NT2/D1 (cell line): ENCODE results near the gene RFTN1.
A peak's percentile ranks its signal among the peaks of the same experiment; 100 is the strongest.
"Not testable (repeated sequence)": the region's sequence is repeated elsewhere in the genome, so short reads cannot be mapped to it uniquely, and the experiment has no call there.

Source experiments
- DNase-seq: peaks from one replicate; pipeline ENCODE4 v3.0.0-alpha.2; 2011; ENCODE audit warnings: low read depth, low spot score
- H3K27me3 ChIP-seq: 2 replicates; pipeline ENCODE4 v1.6.0; 2011; ENCODE audit warnings: mild to moderate bottlenecking; ENCODE audit not compliant: insufficient read length, insufficient read depth
- H3K36me3 ChIP-seq: 2 replicates; pipeline ENCODE4 v1.6.1; 2011; ENCODE audit warnings: mild to moderate bottlenecking, low read length, mixed read lengths; ENCODE audit not compliant: insufficient read depth, insufficient read length
- H3K4me1 ChIP-seq: 2 replicates; pipeline ENCODE4 v1.5.1; 2011; ENCODE audit not compliant: insufficient read depth, insufficient read length
- H3K4me3 ChIP-seq: 2 replicates; pipeline ENCODE4 v1.5.1; 2011; ENCODE audit warnings: low read depth; ENCODE audit not compliant: insufficient read length
- H3K9ac ChIP-seq: 2 replicates; pipeline ENCODE4 v1.6.0; 2011; ENCODE audit warnings: low read depth; ENCODE audit not compliant: insufficient read length
- H3K9me3 ChIP-seq: 2 replicates; pipeline ENCODE4 v1.5.1; 2011; ENCODE audit warnings: mild to moderate bottlenecking, low read length; ENCODE audit not compliant: insufficient read depth
- SUZ12 ChIP-seq: IDR thresholded peaks from 2 replicates; pipeline ENCODE4 v1.6.1; 2011; ENCODE audit not compliant: insufficient read length, insufficient read depth; ENCODE audit errors: extremely low read depth
- YY1 ChIP-seq: IDR thresholded peaks from 2 replicates; pipeline ENCODE4 v1.6.1; 2011; ENCODE audit not compliant: insufficient read length, insufficient read depth
- ZNF274 ChIP-seq: IDR thresholded peaks from 2 replicates; pipeline ENCODE4 v1.6.1; 2011; ENCODE audit warnings: mild to moderate bottlenecking, low read depth, low read length

The RFTN1 gene

GRCh38 chr3:16498130-16498890 is 15.2 kb downstream of the RFTN1 start:
- Histone ChIP-seq H3K36me3 (no peaks in the 10 kb centered on the region), H3K9ac (no peak overlapping the region), H3K4me1 (peaks cover 3% of the 10 kb centered on the region), H3K27me3 (no peaks in the 10 kb centered on the region), H3K9me3 (peaks cover 15% of the 10 kb centered on the region; the same call in 1 of the 2 replicates), H3K4me3 (no peak overlapping the region)
- DNase-seq, result peak; percentile 49
- TF ChIP-seq SUZ12 (no peak), YY1 (no peak), ZNF274 (no peak)

- H3K4me3 ChIP-seq, result no peak overlapping the region
- no peak for DNase-seq
- peaks cover 22% of the 10 kb centered on the region; the same call in 1 of the 2 replicates for H3K9me3 ChIP-seq
- peaks cover 3% of the 10 kb centered on the region for H3K36me3 ChIP-seq
- H3K4me1 ChIP-seq, result peaks cover 3% of the 10 kb centered on the region
- TF ChIP-seq ZNF274, result no peak
- TF ChIP-seq SUZ12, result no peak
- no peak for TF ChIP-seq YY1
- no peak overlapping the region for H3K9ac ChIP-seq
- H3K27me3 ChIP-seq, result peaks cover 11% of the 10 kb centered on the region
Measured at GRCh38 chr3:16496408-16497222, 16.9 kb downstream of the RFTN1 start.

- Histone ChIP-seq H3K4me1 (peaks cover 3% of the 10 kb centered on the region), H3K9ac (no peak overlapping the region), H3K36me3 (peaks cover 3% of the 10 kb centered on the region), H3K9me3 (peaks cover 28% of the 10 kb centered on the region), H3K27me3 (peaks cover 16% of the 10 kb centered on the region), H3K4me3 (no peak overlapping the region)
- TF ChIP-seq ZNF274 (no peak), YY1 (no peak), SUZ12 (no peak)
- DNase-seq, result no peak
Measured at GRCh38 chr3:16496008-16496407, 17.5 kb downstream of the RFTN1 start.

GRCh38 chr3:16494814-16495431 is 18.6 kb downstream of the RFTN1 start:
- Histone ChIP-seq H3K9ac (no peak overlapping the region), H3K4me3 (no peak overlapping the region), H3K36me3 (peaks cover 3% of the 10 kb centered on the region), H3K9me3 (peaks cover 34% of the 10 kb centered on the region), H3K27me3 (peaks cover 16% of the 10 kb centered on the region), H3K4me1 (peaks cover 3% of the 10 kb centered on the region)
- DNase-seq, result no peak
- TF ChIP-seq YY1, result no peak
- TF ChIP-seq ZNF274, result no peak
- no peak for TF ChIP-seq SUZ12

GRCh38 chr3:16494094-16494493 is 19.4 kb downstream of the RFTN1 start:
- TF ChIP-seq SUZ12 (no peak), ZNF274 (no peak), YY1 (no peak)
- no peak for DNase-seq
- H3K4me3 ChIP-seq, result no peak overlapping the region
- no peak overlapping the region for H3K9ac ChIP-seq
- peaks cover 34% of the 10 kb centered on the region for H3K9me3 ChIP-seq
- H3K27me3 ChIP-seq, result peaks cover 16% of the 10 kb centered on the region
- H3K4me1 ChIP-seq, result peaks cover 3% of the 10 kb centered on the region
- H3K36me3 ChIP-seq, result peaks cover 3% of the 10 kb centered on the region

- Histone ChIP-seq H3K27me3 (peaks cover 43% of the 10 kb centered on the region), H3K36me3 (peaks cover 3% of the 10 kb centered on the region), H3K9ac (no peak overlapping the region), H3K4me3 (no peak overlapping the region), H3K9me3 (peaks cover 19% of the 10 kb centered on the region), H3K4me1 (no peaks in the 10 kb centered on the region)
- DNase-seq, result no peak
- TF ChIP-seq ZNF274, result no peak
- no peak for TF ChIP-seq YY1
- no peak for TF ChIP-seq SUZ12
Measured at GRCh38 chr3:16490062-16490619, 23.4 kb downstream of the RFTN1 start.

- H3K4me1 ChIP-seq, DNase-seq, H3K36me3 ChIP-seq, H3K4me3 ChIP-seq, H3K9ac ChIP-seq: not testable (repeated sequence)
- H3K9me3 ChIP-seq, result peaks cover 19% of the 10 kb centered on the region
- H3K27me3 ChIP-seq, result peaks cover 50% of the 10 kb centered on the region
Measured at GRCh38 chr3:16489326-16490061, 24.0 kb downstream of the RFTN1 start.
